ENCODE data around the gene SAMD4B.
A peak's percentile ranks its signal among the peaks of the same experiment; 100 is the strongest.

The SAMD4B gene

DNA sequence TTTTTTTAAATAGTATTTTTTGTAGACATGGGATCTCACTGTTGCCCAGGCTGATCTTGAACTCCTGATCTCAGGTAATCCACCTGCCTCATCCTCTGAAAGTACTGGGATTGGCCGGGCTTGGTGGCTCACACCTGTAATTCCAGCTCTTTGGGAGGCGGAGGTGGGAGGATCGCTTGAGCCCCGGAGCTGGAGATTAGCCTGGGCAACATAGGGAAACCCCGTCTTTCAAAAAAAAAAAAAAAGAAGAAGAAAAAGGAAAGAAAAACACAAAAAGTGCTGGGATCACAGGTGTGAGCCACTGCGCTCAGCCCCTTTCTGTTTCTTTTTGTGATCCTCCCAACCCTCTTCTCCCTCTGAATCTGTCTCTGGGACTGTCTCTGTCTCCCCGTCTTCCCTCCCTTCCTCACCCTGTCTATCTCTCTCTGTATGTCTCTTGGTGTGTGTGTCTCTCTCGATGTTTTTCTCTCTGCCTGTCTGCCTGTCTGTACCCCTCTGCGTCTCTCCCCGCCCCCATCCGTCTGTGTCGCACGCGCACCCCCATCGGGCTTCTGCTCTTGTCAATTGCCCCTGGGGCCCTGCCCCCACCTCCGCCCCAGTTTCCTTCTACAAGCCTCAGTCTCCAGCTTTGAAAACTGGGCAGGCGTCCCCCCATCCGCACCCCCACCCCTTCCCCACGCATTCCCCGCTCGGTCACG, 63.9 kb downstream of the SAMD4B start:
- Histone ChIP-seq H3K4me3 (peak overlapping the region; percentile 97), H3K27ac (peak overlapping the region; percentile 99 to 100)
- TF ChIP-seq, protein P1, sequence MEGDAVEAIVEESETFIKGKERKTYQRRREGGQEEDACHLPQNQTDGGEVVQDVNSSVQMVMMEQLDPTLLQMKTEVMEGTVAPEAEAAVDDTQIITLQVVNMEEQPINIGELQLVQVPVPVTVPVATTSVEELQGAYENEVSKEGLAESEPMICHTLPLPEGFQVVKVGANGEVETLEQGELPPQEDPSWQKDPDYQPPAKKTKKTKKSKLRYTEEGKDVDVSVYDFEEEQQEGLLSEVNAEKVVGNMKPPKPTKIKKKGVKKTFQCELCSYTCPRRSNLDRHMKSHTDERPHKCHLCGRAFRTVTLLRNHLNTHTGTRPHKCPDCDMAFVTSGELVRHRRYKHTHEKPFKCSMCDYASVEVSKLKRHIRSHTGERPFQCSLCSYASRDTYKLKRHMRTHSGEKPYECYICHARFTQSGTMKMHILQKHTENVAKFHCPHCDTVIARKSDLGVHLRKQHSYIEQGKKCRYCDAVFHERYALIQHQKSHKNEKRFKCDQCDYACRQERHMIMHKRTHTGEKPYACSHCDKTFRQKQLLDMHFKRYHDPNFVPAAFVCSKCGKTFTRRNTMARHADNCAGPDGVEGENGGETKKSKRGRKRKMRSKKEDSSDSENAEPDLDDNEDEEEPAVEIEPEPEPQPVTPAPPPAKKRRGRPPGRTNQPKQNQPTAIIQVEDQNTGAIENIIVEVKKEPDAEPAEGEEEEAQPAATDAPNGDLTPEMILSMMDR (IDR thresholded peaks at IDR 0.05) = no peak
- no peak for DNase-seq (ENCODE audit: low spot score)

DNA sequence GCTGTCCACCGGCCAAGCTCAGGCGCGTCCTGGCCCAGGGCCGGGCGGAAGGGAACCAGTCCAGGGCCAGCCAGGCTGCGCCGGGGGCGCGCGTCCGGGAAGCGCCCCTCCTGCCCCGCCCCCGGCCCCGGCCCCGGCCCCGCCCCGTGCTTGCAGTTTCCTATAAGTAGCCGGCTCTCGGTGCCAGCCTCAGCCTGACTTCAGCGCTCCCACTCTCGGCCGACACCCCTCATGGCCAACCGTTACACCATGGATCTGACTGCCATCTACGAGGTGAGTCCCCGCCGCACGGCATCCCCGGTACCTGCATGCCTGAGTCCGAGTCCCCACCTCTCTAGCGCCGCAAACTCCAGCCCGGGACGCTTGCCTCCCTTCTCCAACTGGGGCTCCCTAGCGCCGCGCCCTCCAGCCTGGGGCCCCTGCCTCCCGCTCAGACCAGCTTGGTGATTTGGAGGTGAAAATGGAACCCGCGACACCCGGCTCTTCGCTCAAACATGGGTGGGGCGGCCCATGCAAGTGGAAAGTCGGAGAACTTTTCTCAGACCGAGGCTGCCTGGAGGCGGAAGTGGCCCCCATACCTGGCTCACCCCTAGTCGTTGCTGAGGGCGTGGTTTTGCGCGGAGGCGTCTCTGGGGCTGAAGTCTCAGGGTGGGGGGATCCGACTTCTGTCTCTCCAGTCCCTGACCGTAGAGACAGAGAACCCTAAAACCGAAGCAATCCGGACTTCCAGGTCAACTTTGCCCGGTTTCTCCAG, 64.6 kb downstream of the SAMD4B start, which contains the start of gene ZFP36:
TSS of gene ZFP36 (plus strand) at position 192 of the 754 bp plus-strand sequence. CDS start at position 250, 58 bp downstream.
- TF ChIP-seq, protein P1 (IDR thresholded peaks at IDR 0.05) = no peak
- H3K27ac ChIP-seq = peak within 1 kb of the TSS; percentile 99 to 100
- peak within 1 kb of the TSS; percentile 97 for H3K4me3 ChIP-seq
- peak; percentile 98 for DNase-seq (ENCODE audit: low spot score)

DNA sequence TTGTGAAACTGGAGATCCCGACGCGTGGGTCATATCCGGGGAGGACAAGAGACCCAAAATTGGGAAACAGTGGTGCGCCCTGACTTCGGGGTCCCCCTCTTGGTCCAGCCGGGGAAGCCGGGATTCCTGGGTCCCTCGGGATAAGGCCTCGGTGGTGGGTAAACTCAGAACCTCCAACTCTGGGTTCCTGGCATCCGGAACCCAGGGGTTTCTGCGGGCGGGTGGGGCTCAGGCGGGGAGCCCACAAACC, 65.1 kb downstream of the SAMD4B start:
- Histone ChIP-seq H3K27ac (peak overlapping the region; percentile 99 to 100), H3K4me3 (peak overlapping the region; percentile 97)
- TF ChIP-seq, protein P1 (IDR thresholded peaks at IDR 0.05) = no peak
- no peak for DNase-seq (ENCODE audit: low spot score)

DNA sequence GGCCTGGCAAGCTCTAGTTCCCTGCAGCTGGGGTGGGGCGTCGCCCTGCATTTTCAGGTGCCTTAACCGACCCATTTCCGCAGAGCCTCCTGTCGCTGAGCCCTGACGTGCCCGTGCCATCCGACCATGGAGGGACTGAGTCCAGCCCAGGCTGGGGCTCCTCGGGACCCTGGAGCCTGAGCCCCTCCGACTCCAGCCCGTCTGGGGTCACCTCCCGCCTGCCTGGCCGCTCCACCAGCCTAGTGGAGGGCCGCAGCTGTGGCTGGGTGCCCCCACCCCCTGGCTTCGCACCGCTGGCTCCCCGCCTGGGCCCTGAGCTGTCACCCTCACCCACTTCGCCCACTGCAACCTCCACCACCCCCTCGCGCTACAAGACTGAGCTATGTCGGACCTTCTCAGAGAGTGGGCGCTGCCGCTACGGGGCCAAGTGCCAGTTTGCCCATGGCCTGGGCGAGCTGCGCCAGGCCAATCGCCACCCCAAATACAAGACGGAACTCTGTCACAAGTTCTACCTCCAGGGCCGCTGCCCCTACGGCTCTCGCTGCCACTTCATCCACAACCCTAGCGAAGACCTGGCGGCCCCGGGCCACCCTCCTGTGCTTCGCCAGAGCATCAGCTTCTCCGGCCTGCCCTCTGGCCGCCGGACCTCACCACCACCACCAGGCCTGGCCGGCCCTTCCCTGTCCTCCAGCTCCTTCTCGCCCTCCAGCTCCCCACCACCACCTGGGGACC, 65.6 kb downstream of the SAMD4B start:
- DNase-seq (ENCODE audit: low spot score) = peak; percentile 80
- Histone ChIP-seq H3K27ac (peak overlapping the region; percentile 99 to 100), H3K4me3 (peak overlapping the region; percentile 97)
- TF ChIP-seq, protein P1 (IDR thresholded peaks at IDR 0.05) = no peak

DNA sequence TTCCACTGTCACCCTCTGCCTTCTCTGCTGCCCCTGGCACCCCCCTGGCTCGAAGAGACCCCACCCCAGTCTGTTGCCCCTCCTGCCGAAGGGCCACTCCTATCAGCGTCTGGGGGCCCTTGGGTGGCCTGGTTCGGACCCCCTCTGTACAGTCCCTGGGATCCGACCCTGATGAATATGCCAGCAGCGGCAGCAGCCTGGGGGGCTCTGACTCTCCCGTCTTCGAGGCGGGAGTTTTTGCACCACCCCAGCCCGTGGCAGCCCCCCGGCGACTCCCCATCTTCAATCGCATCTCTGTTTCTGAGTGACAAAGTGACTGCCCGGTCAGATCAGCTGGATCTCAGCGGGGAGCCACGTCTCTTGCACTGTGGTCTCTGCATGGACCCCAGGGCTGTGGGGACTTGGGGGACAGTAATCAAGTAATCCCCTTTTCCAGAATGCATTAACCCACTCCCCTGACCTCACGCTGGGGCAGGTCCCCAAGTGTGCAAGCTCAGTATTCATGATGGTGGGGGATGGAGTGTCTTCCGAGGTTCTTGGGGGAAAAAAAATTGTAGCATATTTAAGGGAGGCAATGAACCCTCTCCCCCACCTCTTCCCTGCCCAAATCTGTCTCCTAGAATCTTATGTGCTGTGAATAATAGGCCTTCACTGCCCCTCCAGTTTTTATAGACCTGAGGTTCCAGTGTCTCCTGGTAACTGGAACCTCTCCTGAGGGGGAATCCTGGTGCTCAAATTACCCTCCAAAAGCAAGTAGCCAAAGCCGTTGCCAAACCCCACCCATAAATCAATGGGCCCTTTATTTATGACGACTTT, 66.4 kb downstream of the SAMD4B start:
- Histone ChIP-seq H3K27ac (peak overlapping the region; percentile 99 to 100), H3K4me3 (peak overlapping the region; percentile 97)
- no peak for DNase-seq (ENCODE audit: low spot score)
- TF ChIP-seq, protein P1 (IDR thresholded peaks at IDR 0.05) = no peak

DNA sequence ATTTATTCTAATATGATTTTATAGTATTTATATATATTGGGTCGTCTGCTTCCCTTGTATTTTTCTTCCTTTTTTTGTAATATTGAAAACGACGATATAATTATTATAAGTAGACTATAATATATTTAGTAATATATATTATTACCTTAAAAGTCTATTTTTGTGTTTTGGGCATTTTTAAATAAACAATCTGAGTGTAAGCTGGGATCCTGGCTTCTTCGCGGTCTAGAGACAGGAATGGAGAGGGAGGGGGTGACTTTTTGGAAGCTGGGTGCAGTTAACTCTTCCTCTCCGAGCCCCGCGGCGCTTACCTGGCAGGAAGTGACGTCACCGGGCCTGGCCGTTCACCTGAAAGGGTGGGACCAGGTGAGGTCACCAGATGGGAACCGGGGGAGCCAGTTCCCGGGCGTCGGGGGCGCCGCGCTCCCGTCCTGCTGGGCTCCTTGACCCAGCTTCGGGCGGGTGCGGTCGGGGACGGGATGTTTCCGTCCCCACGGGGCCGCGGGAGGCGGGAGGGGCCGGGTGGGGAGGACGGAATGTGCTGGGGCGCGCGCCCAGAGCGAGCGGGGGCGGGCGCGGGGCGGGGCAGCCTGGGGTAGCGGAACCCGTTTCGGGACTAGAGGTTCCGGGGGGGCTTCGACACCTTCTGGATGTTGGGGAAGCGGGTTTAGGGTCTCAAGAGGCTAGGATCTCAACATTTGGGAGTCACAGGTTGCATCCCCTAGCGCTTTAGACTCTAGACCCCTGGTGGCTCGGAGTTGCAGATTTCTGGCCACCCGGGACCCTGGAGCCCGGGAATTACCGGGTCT, 67.2 kb downstream of the SAMD4B start:
- Histone ChIP-seq H3K4me3 (peak overlapping the region; percentile 97), H3K27ac (peak overlapping the region; percentile 99 to 100)
- TF ChIP-seq, protein P1 (IDR thresholded peaks at IDR 0.05) = no peak
- peak; percentile 96 for DNase-seq (ENCODE audit: low spot score)
